Measurements from ENCODE around the gene FAM13A.

The FAM13A gene

GRCh38 chr4:88955580-88956380 is 101.2 kb downstream of the FAM13A start:
- Histone ChIP-seq H3K9me3 (ENCODE audit: low read length) (no peaks in the 10 kb centered on the region), H3K36me3 (ENCODE audit: insufficient read depth, low read length) (no peaks in the 10 kb centered on the region), H3K4me1 (ENCODE audit: insufficient read depth, low read length) (peaks cover 11% of the 10 kb centered on the region), H3K27me3 (ENCODE audit: control insufficient read depth in 1 of 2, insufficient read depth in 2 of 2, low read length in 2 of 2) (no peaks in the 10 kb centered on the region), H3K27ac (ENCODE audit: low read depth, low read length) (no peak overlapping the region), H3K9ac (ENCODE audit: low read length) (no peak overlapping the region), H3K4me3 (ENCODE audit: low read depth in 1 of 2, low read length in 2 of 2) (no peak overlapping the region)

- no peak overlapping the region for H3K4me3 ChIP-seq (ENCODE audit: low read depth in 1 of 2, low read length in 2 of 2)
- H3K9me3 ChIP-seq (ENCODE audit: low read length) = no peaks in the 10 kb centered on the region
- H3K27ac ChIP-seq (ENCODE audit: low read depth, low read length) = no peak overlapping the region
- H3K9ac ChIP-seq (ENCODE audit: low read length) = no peak overlapping the region
- H3K36me3 ChIP-seq (ENCODE audit: insufficient read depth, low read length) = no peaks in the 10 kb centered on the region
- peaks cover 10% of the 10 kb centered on the region for H3K4me1 ChIP-seq (ENCODE audit: insufficient read depth, low read length)
- no peaks in the 10 kb centered on the region for H3K27me3 ChIP-seq (ENCODE audit: control insufficient read depth in 1 of 2, insufficient read depth in 2 of 2, low read length in 2 of 2)
These were observed 103.6 kb downstream of the FAM13A start for GRCh38 chr4:88953400-88953799.

- Histone ChIP-seq H3K4me3 (ENCODE audit: low read depth in 1 of 2, low read length in 2 of 2) (no peak overlapping the region), H3K4me1 (ENCODE audit: insufficient read depth, low read length) (peaks cover 4% of the 10 kb centered on the region), H3K9ac (ENCODE audit: low read length) (no peak overlapping the region), H3K9me3 (ENCODE audit: low read length) (no peaks in the 10 kb centered on the region), H3K27me3 (ENCODE audit: control insufficient read depth in 1 of 2, insufficient read depth in 2 of 2, low read length in 2 of 2) (no peaks in the 10 kb centered on the region), H3K36me3 (ENCODE audit: insufficient read depth, low read length) (no peaks in the 10 kb centered on the region), H3K27ac (ENCODE audit: low read depth, low read length) (no peak overlapping the region)
These were observed 104.9 kb downstream of the FAM13A start for GRCh38 chr4:88952081-88952480.

- Histone ChIP-seq H3K9ac (ENCODE audit: low read length) (no peak overlapping the region), H3K4me3 (ENCODE audit: low read depth in 1 of 2, low read length in 2 of 2) (no peak overlapping the region), H3K27me3 (ENCODE audit: control insufficient read depth in 1 of 2, insufficient read depth in 2 of 2, low read length in 2 of 2) (no peaks in the 10 kb centered on the region), H3K4me1 (ENCODE audit: insufficient read depth, low read length) (peaks cover 4% of the 10 kb centered on the region), H3K36me3 (ENCODE audit: insufficient read depth, low read length) (no peaks in the 10 kb centered on the region), H3K9me3 (ENCODE audit: low read length) (no peaks in the 10 kb centered on the region), H3K27ac (ENCODE audit: low read depth, low read length) (no peak overlapping the region)
These were observed 107.4 kb downstream of the FAM13A start for GRCh38 chr4:88949605-88950004.

- Histone ChIP-seq H3K9me3 (ENCODE audit: low read length) (no peaks in the 10 kb centered on the region), H3K9ac (ENCODE audit: low read length) (no peak overlapping the region), H3K4me1 (ENCODE audit: insufficient read depth, low read length) (no peaks in the 10 kb centered on the region), H3K27me3 (ENCODE audit: control insufficient read depth in 1 of 2, insufficient read depth in 2 of 2, low read length in 2 of 2) (no peaks in the 10 kb centered on the region), H3K36me3 (ENCODE audit: insufficient read depth, low read length) (no peaks in the 10 kb centered on the region), H3K4me3 (ENCODE audit: low read depth in 1 of 2, low read length in 2 of 2) (no peak overlapping the region), H3K27ac (ENCODE audit: low read depth, low read length) (no peak overlapping the region)
These were observed 116.5 kb downstream of the FAM13A start for GRCh38 chr4:88940506-88940905.

GRCh38 chr4:88939697-88940096 is 117.3 kb downstream of the FAM13A start:
- no peak overlapping the region for H3K4me3 ChIP-seq (ENCODE audit: low read depth in 1 of 2, low read length in 2 of 2)
- H3K4me1 ChIP-seq (ENCODE audit: insufficient read depth, low read length) = no peaks in the 10 kb centered on the region
- no peak overlapping the region for H3K27ac ChIP-seq (ENCODE audit: low read depth, low read length)
- no peaks in the 10 kb centered on the region for H3K27me3 ChIP-seq (ENCODE audit: control insufficient read depth in 1 of 2, insufficient read depth in 2 of 2, low read length in 2 of 2)
- no peaks in the 10 kb centered on the region for H3K36me3 ChIP-seq (ENCODE audit: insufficient read depth, low read length)
- no peak overlapping the region for H3K9ac ChIP-seq (ENCODE audit: low read length)
- H3K9me3 ChIP-seq (ENCODE audit: low read length) = no peaks in the 10 kb centered on the region

GRCh38 chr4:88938138-88938537 is 118.8 kb downstream of the FAM13A start:
- no peaks in the 10 kb centered on the region for H3K36me3 ChIP-seq (ENCODE audit: insufficient read depth, low read length)
- no peaks in the 10 kb centered on the region for H3K27me3 ChIP-seq (ENCODE audit: control insufficient read depth in 1 of 2, insufficient read depth in 2 of 2, low read length in 2 of 2)
- no peak overlapping the region for H3K27ac ChIP-seq (ENCODE audit: low read depth, low read length)
- no peak overlapping the region for H3K9ac ChIP-seq (ENCODE audit: low read length)
- no peaks in the 10 kb centered on the region for H3K9me3 ChIP-seq (ENCODE audit: low read length)
- H3K4me1 ChIP-seq (ENCODE audit: insufficient read depth, low read length) = no peaks in the 10 kb centered on the region
- no peak overlapping the region for H3K4me3 ChIP-seq (ENCODE audit: low read depth in 1 of 2, low read length in 2 of 2)

- no peaks in the 10 kb centered on the region for H3K36me3 ChIP-seq (ENCODE audit: insufficient read depth, low read length)
- no peak overlapping the region for H3K4me3 ChIP-seq (ENCODE audit: low read depth in 1 of 2, low read length in 2 of 2)
- H3K9me3 ChIP-seq (ENCODE audit: low read length) = no peaks in the 10 kb centered on the region
- H3K27ac ChIP-seq (ENCODE audit: low read depth, low read length) = no peak overlapping the region
- H3K27me3 ChIP-seq (ENCODE audit: control insufficient read depth in 1 of 2, insufficient read depth in 2 of 2, low read length in 2 of 2) = no peaks in the 10 kb centered on the region
- H3K9ac ChIP-seq (ENCODE audit: low read length) = no peak overlapping the region
- H3K4me1 ChIP-seq (ENCODE audit: insufficient read depth, low read length) = no peaks in the 10 kb centered on the region
These were observed 119.9 kb downstream of the FAM13A start for GRCh38 chr4:88937081-88937480.

GRCh38 chr4:88933414-88934160 is 123.4 kb downstream of the FAM13A start:
- no peaks in the 10 kb centered on the region for H3K27me3 ChIP-seq (ENCODE audit: control insufficient read depth in 1 of 2, insufficient read depth in 2 of 2, low read length in 2 of 2)
- H3K27ac ChIP-seq (ENCODE audit: low read depth, low read length) = no peak overlapping the region
- no peaks in the 10 kb centered on the region for H3K9me3 ChIP-seq (ENCODE audit: low read length)
- H3K9ac ChIP-seq (ENCODE audit: low read length) = no peak overlapping the region
- no peaks in the 10 kb centered on the region for H3K36me3 ChIP-seq (ENCODE audit: insufficient read depth, low read length)
- no peak overlapping the region for H3K4me3 ChIP-seq (ENCODE audit: low read depth in 1 of 2, low read length in 2 of 2)
- no peaks in the 10 kb centered on the region for H3K4me1 ChIP-seq (ENCODE audit: insufficient read depth, low read length)

GRCh38 chr4:88928852-88929251 is 128.1 kb downstream of the FAM13A start:
- no peaks in the 10 kb centered on the region for H3K36me3 ChIP-seq (ENCODE audit: insufficient read depth, low read length)
- H3K27ac ChIP-seq (ENCODE audit: low read depth, low read length) = no peak overlapping the region
- no peak overlapping the region for H3K4me3 ChIP-seq (ENCODE audit: low read depth in 1 of 2, low read length in 2 of 2)
- H3K9ac ChIP-seq (ENCODE audit: low read length) = no peak overlapping the region
- H3K27me3 ChIP-seq (ENCODE audit: control insufficient read depth in 1 of 2, insufficient read depth in 2 of 2, low read length in 2 of 2) = no peaks in the 10 kb centered on the region
- H3K4me1 ChIP-seq (ENCODE audit: insufficient read depth, low read length) = no peaks in the 10 kb centered on the region
- H3K9me3 ChIP-seq (ENCODE audit: low read length) = no peaks in the 10 kb centered on the region

- H3K4me1 ChIP-seq (ENCODE audit: insufficient read depth, low read length) = no peaks in the 10 kb centered on the region
- H3K9ac ChIP-seq (ENCODE audit: low read length) = no peak overlapping the region
- H3K27me3 ChIP-seq (ENCODE audit: control insufficient read depth in 1 of 2, insufficient read depth in 2 of 2, low read length in 2 of 2) = no peaks in the 10 kb centered on the region
- no peaks in the 10 kb centered on the region for H3K36me3 ChIP-seq (ENCODE audit: insufficient read depth, low read length)
- no peak overlapping the region for H3K4me3 ChIP-seq (ENCODE audit: low read depth in 1 of 2, low read length in 2 of 2)
- H3K9me3 ChIP-seq (ENCODE audit: low read length) = no peaks in the 10 kb centered on the region
- H3K27ac ChIP-seq (ENCODE audit: low read depth, low read length) = no peak overlapping the region
These were observed 129.6 kb downstream of the FAM13A start for GRCh38 chr4:88927420-88927819.

Measured in muscle layer of colon (tissue), 2 donors.